HPDE6-E6E7 (cell line): ENCODE measurements around the gene OSBPL2.

ENCODE experiments used
- DNase-seq: peaks from one replicate; pipeline ENCODE4 v3.0.0; 2011; ENCODE audit warnings: missing footprints; ENCODE audit errors: extremely low spot score

OSBPL2 gene

GRCh38 chr20:62258499-62259293 is 20.4 kb downstream of the OSBPL2 start:
- no peak for DNase-seq

DNA sequence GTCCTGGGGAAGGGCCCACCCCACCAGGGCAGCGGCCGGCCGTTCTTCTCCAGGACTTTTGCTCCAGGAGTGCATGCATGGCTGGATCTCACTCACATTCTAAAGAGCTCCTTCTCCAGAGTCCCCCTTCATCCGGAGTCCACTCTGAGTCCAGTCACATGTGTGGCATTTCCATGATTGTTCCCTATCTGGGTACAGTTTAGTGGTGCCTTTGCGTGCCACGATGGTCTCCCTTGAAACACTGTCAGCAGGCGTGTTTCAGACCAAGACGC is 20.9 kb downstream of the OSBPL2 start:
- DNase-seq: no peak

DNA sequence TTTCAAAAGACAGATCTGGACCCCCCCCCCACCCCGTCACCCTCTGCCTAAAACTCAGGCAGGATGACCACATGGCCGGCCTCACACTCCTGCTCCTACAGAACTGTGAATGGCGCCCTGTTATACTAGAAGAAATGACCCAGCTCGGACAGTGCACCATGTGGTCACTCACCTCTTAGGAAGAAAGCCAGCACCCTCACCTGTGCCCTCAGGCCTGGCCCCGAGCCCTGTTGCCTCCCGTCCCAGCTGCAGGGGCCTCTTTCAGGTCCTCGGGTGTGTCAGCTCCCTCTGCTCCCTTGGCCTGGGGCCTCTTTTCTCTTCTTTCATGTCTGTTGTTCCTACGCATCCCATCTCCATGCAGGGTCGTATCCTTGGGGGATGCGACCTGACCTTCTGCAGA is 23.7 kb downstream of the OSBPL2 start:
- no peak for DNase-seq

- DNase-seq: no peak
Measured at GRCh38 chr20:62263396-62263795, 25.1 kb downstream of the OSBPL2 start.

- DNase-seq: no peak
Measured at GRCh38 chr20:62265365-62265764, 27.0 kb downstream of the OSBPL2 start.

GRCh38 chr20:62266340-62266739 is 28.0 kb downstream of the OSBPL2 start:
- no peak for DNase-seq

GRCh38 chr20:62266851-62267250 is 28.5 kb downstream of the OSBPL2 start:
- DNase-seq: no peak

DNA sequence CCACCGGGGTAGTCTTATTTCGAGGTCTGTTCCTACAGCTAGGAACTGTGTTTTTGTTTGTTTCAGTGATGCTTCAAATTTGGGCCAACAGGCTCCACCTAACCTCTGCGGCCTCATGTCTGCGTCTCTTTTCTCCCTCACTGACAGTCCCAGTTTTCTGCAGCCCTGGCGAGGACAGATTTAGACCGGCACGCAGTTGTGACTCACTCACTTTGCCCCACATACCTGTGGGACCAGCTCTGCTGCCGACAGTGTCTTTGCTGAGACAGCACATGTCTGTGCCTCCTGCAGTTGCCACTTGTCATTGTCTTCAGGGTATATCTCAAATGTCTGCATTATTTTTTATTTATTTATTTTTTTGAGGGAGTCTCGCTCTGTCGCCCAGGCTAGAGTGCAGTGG is 29.2 kb downstream of the OSBPL2 start:
- DNase-seq: no peak

- DNase-seq: no peak
Measured at GRCh38 chr20:62268228-62268900, 30.0 kb downstream of the OSBPL2 start.

DNA sequence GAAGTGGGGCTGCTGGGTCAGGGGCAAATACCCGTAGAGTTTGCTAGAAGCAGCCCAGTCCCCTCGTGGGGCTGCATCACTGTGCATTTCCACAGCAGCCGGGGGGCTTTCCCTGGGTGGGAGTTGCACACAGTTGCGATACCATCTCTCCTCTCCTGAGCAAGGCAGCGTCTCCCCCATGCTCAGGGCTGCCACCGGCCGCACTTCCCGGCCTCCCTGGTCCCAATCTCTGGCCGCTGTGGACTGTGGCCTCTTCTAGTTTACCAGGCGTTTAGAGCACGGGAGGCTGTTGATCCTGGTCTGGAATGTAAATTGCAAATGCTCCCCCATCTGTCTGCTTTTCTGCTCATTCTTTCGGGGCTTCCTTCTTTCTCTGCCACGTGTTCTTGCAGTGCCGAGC is 31.1 kb downstream of the OSBPL2 start:
- no peak for DNase-seq

- DNase-seq: no peak
Measured at GRCh38 chr20:62269871-62270270, 31.6 kb downstream of the OSBPL2 start.

GRCh38 chr20:62272200-62272599 is 33.9 kb downstream of the OSBPL2 start:
- DNase-seq: no peak

- DNase-seq: no peak
Measured at GRCh38 chr20:62273416-62273815, 35.1 kb downstream of the OSBPL2 start.

GRCh38 chr20:62274332-62274950 is 36.1 kb downstream of the OSBPL2 start:
- DNase-seq: no peak

DNA sequence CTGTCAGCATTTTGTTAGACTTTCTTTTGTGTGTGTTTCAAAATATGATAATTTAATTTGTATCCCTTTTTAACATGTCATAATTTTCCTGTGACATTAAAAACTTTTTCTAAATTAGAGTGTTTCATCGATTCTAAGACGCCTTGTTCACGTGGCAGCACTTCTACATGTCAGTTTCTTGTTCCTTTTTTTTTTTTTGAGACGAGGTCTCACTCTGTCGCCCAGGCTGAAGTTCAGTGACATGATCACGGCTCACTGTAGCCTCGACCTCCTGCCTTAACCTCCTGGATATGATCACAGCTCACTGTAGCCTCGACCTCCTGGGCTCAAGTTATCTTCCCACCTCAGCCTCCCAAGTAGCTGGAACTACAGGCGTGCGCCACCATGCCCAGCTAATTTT is 36.9 kb downstream of the OSBPL2 start:
- no peak for DNase-seq

DNA sequence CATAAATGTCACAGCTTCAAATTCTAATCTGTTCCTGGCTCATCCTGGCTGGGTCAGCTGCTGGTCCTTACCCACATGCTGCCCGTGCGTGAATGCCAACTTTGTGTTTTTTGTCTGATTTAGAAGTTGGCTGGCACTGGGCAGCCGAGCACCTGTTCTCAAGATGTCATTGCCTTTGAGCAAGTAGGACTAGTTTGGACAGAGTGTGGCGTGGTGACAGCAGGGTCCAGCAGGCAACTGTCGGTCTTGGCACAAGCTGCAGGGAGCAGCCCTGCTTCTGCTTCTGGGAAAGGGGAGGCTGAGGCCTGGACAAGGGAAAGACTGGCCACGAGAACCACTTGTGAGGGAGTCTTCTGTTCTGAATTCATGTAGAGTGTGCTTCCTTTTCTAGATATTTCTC is 38.1 kb downstream of the OSBPL2 start:
- no peak for DNase-seq

GRCh38 chr20:62277253-62277652 is 38.9 kb downstream of the OSBPL2 start:
- no peak for DNase-seq

GRCh38 chr20:62280303-62280702 is 42.0 kb downstream of the OSBPL2 start:
- no peak for DNase-seq

- DNase-seq: no peak
Measured at GRCh38 chr20:62281161-62281933, 43.0 kb downstream of the OSBPL2 start.

GRCh38 chr20:62282103-62282502 is 43.8 kb downstream of the OSBPL2 start:
- no peak for DNase-seq

GRCh38 chr20:62282877-62283503 is 44.7 kb downstream of the OSBPL2 start:
- DNase-seq: no peak

- DNase-seq: no peak
Measured at GRCh38 chr20:62284448-62284847, 46.1 kb downstream of the OSBPL2 start.
